CMK (cell line): Measurements from ENCODE around the gene LIMA1.

Experiments used
- DNase-seq: peaks from one replicate; pipeline ENCODE4 v3.0.0-alpha.2; 2010; ENCODE audit warnings: low read depth

LIMA1 gene

DNA sequence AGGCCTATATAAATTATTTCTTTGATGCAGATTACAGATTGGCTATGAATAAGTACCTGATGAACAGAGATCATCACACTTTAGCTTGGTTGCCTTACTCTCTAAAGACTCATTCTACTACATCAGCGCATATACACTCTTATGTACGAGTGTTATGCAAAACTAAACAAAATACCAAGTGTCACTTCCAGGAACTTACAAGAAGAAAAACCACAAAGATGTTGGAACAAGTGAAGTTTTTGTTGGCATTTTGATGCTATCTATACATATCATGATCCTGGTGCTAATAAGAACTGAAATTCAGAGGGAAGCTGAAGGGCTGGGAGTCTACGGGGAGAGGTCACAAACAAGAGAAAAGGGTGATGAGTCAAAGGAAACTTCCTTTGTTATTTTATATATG, 68.3 kb downstream of the LIMA1 start:
- DNase-seq: no peak

DNA sequence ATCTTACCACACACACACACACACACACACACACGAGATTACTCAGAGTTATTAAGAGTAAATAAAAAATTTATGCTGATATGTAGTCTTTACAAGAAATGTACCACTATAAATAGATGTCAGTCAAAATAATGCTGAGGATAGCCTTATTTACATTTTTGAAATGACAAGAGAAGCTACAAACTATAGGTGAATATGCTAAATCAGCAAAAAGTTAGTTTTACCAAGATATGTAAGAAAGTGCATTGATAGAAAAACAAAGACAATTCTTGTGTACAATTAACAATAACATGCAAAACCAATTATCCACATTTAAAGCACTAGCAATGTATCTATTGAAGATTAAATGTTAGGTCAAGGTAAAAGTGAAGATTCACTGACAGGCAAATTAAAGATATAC, 69.3 kb downstream of the LIMA1 start:
- DNase-seq: no peak

DNA sequence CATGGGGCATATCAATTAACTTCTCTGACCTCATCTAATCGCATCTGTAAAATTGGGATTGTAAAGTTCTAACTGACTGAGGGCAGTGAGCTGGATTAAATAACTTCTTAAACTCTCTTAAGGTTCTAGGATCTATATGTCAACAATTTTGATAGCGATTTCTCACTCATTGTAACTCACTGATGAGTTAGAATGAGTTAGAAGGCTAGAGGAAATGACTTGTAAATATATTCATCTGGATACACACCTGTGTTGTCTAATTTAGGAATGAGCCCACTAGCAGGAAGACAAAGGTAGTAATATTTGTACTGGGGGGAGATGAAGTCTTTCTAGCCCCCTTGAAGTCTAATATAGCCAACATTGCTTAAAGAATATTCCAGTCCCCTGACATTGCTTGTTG, 69.9 kb downstream of the LIMA1 start:
- no peak for DNase-seq

DNA sequence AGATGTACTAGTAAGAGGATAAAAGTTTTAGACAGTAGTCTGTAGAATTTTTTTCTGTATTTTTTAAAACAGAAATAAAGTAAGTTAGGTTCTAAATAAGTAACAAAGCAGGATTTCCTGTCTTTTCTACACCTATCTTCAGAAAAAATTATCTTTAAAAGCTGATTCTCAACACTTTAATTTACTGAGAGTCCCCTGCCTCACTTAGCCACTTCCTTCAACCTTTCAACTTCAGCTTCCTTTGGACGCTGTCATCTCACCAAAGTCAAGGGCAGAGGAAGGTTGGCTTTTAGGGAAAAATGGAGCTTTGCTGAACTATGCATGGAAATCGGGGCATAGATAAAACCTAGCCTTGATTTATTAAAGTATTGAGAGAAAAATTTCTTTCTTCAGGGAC, 71.3 kb downstream of the LIMA1 start:
- no peak for DNase-seq

DNA sequence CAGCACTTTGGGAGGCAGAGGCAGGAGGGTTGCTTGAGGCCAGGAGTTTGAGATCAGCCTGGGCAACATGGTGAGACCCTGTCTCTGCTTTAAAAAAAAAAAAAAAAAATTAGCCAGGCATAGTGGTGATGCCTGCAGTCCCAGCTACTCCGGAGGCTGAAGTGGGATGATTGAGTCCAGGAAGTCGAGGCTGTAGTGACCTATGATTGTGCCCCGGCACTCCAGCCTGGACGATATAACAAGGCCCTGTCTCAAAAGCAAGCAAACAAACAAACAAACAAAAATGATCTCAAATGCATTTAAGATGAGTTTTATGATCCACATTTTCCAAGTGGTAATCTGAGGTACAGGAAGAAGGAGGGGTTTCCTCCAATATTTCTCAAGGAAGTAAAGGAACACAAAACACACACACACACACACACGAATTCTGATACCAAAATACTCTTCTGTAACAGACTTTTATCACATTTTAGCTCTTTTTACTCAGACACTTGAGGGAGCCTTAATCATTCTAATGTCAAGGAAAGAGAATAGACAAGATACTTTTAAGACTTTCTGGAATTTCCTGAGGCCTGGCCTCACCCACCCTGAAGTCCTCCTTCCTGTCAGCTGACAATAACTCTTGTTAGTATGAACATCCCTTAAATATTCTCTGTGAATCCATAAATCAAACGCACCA, 71.8 kb downstream of the LIMA1 start:
- DNase-seq: no peak

DNA sequence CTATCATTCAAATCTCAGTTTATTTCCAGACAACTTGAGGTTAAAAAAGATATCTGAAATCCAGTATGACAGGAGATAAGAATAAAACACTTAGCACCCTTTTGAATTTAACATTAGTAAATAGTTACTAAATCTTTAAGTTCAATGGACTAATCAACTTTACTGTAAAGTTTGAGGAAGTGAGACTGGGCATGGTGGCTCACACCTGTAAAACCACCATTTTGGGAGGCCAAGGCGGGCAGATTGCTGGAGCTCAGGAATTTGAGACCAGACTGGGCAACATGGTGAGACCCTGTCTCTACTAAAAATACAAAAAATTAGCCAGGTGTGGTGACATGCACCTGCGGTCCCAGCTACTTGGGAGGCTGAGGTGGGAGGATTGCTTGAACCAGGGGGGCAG, 75.9 kb downstream of the LIMA1 start:
- no peak for DNase-seq

DNA sequence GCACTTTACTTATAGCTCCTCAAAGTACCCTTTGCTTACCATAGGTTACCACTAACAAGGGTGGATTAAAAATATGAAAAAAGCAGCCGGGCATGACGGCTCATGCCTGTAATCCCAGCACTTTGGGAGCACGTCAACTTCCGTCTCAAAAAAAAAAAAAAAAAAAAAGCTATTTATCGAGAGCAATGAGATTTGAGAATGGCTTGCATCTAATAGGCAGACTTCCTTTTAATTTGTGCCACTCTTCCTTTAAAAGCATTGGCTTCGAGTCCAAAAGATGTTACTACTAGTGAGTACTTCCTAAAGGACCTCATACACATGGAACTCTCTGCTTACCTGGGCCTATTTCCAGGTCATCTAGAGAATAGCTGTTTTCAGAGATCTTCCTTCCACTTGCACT, 77.7 kb downstream of the LIMA1 start:
- DNase-seq: no peak

DNA sequence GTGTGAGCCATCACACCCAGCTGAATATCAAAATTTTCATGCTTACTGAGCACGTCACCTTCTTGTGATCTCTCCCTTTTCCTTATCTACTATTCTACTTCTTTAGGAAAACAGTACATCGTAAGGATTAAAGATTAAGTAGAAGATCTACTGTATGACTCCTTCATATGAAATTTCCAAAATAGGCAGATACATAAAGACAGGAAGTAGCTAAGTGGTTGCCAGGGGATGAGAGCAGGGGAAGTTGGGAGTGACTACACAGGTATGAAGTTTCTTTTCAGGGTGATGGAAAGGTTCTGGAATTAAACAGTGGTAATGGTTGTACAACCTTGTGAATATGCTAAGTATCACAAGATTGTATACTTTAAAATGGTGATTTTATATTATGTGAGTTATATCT, 79.6 kb downstream of the LIMA1 start:
- no peak for DNase-seq

DNA sequence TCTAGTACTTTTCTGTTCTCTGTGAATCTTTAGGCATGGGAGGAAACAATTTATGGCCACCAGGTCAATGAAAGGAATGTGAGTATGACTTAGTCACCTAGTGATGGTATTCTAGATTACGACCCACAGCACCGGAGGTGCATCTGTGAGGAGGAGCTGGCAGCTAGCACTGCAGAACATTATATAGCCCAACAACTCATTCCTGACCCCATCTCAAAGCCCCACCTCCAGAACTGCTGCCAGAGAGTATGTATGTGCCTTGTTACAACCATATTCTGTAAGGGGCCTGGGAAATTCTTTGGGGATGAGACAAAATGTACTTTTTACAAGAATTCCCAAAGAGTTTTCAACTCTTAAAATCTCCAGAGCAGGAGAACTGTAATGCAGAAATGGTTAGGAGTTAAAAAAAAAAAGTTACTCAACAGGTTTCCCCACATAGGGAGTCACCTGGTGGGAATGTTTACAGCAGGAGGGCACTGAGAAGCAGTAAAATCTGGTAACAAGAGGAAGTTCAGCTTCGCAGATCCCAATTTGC, 81.3 kb downstream of the LIMA1 start:
- DNase-seq: no peak

DNA sequence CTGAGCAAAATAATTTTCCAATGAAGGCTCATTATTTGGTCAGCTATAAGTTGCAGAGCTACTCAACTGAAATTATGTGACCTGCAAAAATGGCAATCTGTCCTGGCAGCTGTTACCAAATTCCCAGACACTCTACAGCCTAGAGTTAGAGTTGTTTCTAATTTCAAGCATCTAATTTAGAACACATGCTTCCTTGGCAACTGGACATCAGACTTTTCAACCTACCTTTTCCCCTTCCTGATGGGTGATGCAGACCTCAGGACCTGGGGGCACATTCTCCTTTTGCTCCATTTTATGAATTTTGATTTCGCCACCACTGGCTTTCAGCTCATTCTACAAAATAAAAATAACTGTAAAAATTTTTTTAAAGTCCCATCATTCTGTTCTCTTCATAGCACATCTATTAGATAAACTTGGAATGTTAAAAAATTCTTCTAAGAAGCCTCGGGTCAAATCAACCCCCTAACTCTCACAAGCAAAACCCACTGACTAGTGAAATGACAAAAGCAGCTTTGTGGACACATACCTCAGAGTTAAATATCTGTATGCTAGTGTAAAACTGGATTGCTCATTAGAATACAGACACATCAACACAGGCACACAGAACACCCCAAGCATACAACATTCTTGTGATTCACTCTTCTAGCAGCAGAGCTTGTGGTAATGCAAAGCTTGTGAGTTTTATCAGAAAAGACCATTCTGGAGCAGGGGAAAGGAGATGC, 82.6 kb downstream of the LIMA1 start:
- DNase-seq: no peak

DNA sequence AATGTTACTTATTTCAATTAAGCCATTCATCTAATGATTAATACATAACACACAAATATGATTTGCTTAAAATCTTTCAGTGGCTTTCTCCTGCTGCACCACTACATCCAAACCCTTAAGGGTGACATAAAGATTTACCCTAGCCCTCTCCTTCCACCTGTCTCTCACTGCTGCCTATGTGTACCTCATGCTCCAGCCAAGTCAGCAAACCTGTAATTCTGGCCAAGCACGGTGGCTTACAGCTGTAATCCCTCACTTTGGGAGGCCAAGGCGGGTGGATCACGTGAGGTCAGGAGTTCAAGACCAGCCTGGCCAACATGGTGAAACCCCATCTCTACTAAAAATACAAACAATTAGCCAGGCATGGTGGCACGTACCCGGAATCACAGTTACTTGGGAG, 84.5 kb downstream of the LIMA1 start:
- DNase-seq: no peak

DNA sequence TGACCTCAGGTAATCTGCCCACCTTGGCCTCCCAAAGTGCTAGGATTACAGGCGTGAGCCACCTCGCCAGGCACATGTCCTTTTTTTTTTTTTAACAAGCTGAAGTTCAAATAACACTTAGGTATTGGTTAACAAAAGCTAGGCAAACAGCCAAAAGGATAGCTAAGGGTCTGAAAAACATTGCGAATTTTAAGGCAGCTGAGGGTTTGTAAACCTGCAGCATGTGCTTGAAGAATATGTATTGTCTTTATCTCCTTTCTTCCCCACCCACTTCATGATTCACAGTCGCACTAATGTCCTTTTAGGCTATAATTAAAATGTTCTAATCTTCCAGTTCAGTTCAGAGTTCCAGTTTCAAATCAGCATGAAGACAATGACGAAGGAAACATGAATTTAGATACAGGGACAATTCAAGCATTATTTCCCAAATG, 86.0 kb downstream of the LIMA1 start:
- no peak for DNase-seq

DNA sequence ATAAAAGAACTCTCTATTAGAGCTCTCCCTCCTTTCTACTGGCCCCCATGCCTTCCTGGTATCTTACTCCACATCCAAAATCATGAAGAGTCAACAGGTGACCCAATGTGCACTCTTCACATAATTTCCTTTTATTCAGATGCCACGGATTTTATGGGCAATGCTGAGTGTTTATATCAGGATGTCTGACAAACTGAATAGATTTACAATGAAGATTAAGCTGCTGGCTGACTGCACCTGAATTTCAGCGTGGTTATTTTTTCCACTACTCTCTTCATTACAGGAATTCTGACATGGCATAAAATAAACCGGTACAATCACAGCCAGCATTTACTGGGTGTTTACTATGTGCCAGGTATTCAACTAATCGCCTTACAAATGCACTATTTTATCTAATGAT, 86.8 kb downstream of the LIMA1 start:
- no peak for DNase-seq

DNA sequence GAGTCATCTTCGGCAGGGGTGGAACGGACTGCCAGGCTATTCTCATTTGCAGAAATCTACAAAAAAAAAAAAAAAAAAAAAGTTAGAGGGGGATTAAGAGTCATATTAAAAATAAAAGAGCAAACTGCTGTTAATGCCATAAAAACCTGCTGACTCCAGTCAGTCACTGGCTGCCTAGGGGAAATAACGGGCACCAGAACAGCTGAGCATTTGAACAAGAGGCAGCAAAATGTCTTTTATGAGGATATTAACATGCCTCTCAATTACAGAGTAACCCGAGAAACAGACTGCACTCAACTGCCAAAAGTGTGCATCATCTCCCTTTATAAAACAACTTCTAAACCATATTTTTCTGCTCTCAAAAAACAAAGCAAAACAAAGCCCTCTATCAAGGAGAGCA, 87.5 kb downstream of the LIMA1 start:
- DNase-seq: no peak

DNA sequence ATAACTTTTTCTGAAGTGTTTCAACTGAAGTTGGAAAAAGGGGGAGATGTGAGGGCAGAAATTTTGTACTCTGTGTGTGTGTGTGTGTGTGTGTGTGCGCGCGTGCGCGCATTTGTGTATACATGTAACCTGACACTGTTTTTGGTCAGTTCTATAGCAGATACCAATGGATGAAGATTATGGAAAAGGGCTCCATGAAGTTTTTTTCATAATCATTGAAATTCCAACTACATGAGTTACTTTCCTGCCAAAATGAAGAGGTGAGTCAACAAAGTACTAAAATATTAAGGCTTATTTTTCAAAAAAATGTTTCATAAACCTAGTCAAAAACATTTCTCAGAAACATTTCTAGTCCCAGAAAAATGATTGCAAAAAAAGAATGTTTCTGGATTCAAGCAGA, 90.4 kb downstream of the LIMA1 start:
- no peak for DNase-seq

DNA sequence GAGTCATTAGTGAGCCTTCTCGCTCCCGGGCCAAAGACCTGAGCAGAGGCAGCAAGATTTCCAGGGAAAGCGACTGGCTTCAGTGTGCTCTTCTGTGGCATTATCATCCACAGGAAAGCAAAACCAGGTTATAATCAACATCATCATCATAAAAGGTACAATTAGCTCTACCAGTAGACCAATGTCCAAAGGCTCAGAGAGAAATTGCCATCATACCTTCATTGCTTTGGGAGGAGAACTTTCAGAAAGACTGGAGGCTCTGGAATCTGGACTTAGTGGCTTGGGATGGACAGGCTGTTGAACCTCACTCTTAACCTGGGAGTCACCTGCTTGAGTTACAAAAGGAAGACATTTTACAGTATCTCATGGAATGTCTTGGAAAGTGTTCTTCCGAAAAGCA, 91.1 kb downstream of the LIMA1 start:
- no peak for DNase-seq

DNA sequence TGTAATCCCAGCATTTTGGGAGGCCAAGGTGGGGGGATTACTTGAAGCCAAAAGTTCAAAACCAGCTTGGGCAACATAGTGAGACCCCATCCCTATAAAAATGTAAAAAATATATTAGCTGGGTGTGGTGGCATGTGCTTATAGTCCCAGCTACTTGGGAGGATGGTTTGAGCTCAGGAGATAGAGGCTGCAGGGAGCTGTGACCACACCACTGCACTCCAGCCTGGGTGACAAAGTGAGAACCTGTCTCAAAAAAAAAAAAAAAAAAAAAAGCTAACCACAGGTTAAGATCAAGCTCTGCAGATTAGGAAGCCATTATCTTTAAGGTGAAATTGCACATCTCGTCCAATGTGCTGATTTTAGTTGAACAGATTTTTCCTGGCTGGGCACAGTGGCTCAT, 92.5 kb downstream of the LIMA1 start:
- DNase-seq: no peak

DNA sequence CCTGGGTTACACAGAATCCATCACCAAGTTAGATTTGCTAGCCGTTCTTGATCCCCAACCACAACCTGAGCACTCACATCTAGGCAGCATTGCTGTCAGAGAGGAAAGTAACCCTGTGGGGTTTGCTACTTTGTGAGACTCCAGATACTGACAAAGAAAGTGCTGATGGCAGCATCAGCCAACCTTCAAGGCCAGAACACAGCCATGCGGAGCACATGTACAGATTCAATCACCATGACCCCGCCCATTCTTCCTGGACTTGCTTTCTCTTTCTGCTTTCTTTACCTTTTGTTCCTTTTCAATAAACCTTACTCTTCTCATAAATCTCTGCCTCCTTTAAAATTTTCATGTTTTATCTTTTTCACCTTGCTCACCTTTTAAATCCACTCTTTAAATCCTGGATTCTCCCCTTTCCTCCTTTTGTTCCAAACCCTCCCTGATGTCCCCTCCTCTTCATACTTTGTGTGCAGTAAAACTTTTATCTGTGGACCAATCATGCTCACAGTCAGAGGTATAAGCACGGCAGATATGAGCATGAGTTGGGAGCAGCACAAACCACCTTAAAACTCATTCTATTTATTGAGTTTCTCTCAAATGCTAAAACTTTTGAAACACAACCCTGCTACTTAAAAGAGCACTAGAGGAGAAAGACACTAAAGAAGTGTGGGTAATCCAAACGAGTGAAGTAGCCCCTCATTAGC, 94.3 kb downstream of the LIMA1 start:
- no peak for DNase-seq

DNA sequence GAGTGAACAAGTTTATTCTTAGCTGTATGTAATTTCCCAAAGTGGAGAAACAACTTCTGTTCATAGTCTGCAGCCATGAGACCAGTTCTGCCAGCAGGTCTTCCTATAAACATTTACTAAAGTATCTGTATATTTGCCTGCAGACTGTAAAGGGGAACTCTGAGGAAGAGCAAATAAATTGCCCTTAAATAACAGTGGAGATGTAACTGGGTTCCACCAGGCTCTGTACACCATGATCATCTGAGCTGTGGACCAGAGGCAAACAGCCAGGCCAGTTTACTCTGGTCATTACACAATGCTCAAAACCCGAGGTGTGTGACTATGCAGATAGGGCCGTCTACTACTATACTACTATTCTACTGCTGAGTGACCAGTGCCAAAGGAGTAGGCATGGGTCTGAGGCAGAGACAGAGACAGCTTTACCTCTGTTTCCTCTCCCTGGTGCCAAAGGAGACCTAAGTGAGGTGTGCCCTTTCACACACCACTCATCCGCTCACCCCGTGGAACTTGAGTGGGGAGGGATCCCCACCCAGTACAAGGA, 95.0 kb downstream of the LIMA1 start:
- DNase-seq: no peak

DNA sequence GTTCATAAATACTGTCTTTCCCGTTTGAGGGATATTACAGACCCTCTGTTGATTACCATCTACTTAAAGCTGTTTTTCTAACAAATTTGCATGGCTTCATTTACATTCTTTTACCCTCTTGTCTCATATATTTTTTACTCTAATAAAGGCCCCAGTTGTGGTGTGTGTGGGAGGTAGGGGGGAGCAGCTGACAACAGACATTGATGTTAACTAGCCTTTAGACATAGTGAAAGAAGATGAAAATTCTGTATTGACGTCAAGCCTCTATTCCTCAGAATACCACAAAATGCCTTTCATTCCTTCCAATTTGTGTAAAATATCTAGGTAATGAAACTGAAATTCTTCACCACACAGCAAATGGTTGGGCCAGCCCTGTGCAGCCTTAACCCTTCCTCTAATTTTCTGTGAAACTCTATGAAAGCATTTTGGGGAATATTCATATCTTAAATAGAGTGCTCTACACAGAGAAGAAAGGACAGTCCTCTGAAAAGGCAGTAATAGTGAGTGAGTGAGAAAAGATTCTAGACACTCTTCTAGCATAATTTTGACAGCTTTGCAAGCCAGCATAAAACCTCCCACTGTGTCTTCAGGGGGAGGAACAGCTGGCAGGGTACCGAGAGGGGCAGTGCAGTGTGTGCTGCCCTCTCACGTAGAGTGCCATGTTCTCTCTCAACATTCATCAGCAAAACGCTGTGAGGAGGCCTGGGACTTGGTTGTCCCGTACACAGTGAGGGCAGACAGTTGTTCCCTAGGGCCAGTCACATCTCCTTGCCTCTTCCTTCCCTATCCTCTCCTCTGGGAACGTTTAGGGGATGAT, 96.0 kb downstream of the LIMA1 start:
- no peak for DNase-seq

DNA sequence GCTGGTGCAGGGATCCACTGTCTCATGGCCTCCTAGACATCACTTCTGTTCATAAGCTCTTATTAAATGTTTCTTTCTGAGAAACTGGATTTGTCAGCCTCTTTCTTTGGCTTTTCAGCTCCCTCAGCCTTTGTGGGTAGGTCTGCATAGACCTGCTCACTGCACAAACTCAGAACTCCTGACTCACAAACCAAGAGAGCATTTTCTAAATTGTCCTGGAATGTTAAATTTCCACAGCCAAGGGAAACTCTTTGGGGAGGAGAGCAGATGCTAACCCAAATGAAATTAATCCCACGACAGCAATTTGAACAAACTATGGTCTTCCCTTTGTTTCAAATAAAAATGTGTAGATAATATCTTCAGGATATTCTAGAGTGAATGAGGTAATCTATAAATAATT, 96.6 kb downstream of the LIMA1 start:
- DNase-seq: no peak
